Measurements from ENCODE around the gene ID2.

ID2 gene

DNA sequence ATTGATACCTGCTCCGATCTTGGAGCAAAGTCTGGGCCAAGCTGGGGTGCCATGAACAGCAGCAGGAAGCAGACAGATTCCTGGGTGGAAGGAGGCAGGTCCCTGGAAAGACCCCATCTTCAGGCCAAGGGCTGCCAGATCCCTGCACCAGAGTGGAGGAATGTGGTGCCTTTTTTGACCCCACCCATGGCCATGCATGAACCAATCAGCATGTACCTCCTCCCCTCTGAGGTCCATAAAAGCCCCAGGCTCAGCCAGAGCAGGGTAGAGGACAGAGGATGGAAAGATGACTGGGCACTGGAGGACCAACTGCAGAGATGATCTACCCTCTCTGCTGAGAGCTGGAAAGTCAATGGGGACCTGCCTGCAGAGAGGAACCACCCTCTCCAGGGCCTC, 34.4 kb upstream of the ID2 start:
- H3K4me3 ChIP-seq (ENCODE audit: low read depth, low read length), result no peak overlapping the region

DNA sequence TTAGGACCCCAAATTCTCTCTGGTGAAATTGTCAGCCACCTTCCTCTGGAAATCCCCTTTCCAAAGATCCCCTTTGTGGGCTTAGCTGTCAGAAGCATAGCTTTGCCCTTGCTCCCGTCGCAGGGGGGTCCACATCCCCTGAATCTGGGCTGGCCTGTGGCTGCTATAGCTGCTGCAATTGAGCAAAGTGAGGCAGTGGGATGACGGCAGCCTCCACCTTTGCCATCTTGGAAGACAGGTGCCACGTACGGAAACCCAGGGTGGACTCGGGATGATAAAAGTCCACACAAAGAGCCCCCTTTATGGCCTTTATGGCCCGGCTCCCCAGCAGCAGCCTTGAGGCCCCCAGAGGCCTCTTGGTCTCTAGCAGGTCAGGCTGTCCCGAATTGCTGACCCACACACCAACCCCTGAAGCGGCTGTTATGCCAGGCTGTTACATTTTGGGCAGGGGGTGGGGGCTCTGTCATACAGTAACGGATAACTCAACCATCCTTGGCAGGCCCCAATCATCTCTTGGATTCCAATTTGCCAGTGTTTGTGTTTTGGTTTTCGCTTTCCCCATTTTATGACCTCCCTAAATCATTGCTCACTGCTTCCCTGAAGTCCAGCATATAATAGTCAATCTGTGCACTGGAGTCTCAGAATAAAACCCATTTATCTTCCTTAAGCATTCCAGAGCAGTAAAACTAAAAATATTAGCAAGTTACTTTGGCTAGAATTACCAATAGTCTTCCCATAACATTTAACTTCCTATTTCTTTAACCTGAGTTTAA, 33.2 kb upstream of the ID2 start:
- H3K4me3 ChIP-seq (ENCODE audit: low read depth, low read length), result no peak overlapping the region

DNA sequence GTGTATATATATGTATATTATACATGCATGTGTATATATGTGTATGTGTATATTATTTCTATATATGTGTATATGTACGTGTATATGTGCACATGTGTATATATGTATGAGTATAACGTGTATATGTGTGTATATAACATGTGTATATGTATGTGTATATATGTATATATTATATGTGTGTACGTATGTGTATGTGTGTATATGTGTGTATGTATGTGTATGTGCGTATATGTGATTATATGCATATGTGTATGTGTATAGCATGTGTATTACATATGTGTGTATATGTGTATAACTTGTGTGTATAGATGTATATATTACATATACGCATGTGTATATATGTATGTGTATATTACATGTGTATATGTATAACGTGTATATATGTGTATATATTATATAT, 32.1 kb upstream of the ID2 start:
- H3K4me3 ChIP-seq (ENCODE audit: low read depth, low read length), result no peak overlapping the region

DNA sequence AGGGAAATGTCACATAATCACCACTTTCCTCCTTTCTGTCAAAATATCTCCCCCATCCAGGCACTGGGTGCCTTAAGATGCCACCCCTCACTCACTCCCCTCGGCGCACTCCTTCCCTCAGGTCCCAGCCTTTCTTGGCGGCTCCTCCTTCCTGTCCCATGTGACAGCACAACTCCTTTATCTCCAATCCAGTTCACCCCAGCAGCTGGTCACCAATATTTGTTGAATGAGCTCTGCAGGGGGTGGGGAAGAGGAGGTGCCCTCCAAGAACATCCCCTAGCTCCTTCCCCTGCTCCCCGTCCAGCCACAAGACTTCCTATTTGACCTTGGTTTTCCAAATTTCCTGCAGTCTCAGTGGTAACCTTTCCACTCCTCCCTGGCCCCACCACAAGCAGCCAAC, 31.6 kb upstream of the ID2 start:
- H3K4me3 ChIP-seq (ENCODE audit: low read depth, low read length), result no peak overlapping the region

DNA sequence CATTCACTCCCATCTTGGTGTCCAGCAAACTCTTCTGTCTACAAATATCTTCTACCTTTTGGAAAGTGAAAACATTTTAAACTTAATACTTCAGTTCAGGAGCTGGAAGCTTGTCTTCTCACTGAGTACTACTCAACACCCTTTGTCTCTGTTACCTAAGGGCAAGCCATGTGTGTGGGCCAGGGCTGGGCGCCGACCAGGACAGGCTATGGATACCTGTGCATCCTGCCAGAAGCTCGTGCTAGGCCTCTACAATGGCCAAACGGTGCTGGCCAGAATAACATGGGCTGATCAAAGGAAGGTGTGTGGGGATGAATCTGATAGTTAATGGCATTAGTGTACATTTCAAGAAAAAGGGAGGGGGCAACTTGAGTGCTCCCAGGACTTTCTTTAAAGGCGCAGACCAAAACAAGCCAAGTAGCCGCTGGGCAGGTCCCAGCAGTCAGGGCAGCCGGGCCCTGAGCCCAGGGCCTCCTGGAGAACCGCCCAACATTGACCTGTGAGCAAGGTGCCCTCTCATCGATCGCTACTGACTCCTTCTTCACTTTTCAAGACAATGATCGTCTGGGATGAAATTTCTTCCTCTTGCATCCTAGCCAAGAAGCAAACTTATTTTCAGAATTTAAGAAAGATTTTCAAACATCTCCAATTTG, 29.0 kb upstream of the ID2 start:
- no peak overlapping the region for H3K4me3 ChIP-seq (ENCODE audit: low read depth, low read length)

DNA sequence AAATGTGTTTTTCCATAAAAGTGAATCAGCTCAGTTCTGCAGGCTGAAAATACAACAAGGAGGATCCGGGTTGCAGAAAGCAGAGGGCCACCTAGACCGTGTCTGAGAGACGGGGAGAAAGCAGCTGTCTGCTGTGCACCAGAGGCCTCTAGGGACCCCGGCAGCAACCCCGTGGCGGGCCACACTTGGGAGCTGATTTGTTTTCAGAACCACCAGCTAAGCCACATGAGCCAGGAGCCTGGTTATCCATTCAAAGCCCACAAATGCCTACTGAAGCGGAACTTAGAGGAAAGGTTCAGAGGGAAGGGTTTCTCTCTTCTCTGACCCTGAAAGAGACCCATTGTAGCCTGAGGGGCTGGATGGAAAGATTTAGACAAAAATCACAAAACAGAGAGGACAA, 28.4 kb upstream of the ID2 start:
- no peak overlapping the region for H3K4me3 ChIP-seq (ENCODE audit: low read depth, low read length)

DNA sequence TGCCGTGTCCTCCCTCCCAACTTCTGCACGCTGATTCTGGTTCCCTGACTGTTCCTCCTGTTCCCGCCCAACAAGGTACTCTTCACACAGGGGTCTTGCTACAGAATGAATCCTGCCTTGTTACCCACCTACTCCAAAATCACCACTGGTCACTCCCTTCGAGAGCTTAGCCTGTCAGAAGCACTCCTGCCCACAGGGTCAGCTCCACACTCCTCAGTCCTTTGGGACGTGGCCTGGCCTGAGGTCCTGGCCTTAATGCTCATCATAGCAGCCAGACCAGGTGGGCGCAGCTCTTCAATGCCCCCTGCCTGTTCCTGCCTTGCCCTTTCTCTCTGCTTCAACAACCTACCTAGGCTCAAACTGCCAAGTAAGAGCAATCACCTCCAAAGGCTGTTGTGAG, 27.8 kb upstream of the ID2 start:
- H3K4me3 ChIP-seq (ENCODE audit: low read depth, low read length), result no peak overlapping the region

DNA sequence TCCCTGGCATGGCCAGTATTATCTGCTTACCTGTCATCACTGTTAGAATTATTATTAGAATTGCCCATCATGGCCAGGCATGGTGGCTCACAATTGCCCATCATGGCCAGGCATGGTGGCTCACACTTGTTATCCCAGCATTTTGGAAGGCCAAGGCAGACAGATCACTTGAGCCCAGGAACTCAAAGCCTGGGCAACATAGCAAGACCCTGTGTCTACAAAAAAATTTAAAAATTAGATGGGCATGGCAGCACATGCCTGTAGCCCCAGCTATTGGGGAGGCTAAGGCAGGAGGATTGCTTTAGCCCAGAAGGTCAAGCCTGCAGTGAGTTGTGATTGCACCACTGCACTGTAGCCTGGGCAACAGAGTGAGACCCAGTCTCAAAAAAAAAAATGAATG, 27.4 kb upstream of the ID2 start:
- no peak overlapping the region for H3K4me3 ChIP-seq (ENCODE audit: low read depth, low read length)

DNA sequence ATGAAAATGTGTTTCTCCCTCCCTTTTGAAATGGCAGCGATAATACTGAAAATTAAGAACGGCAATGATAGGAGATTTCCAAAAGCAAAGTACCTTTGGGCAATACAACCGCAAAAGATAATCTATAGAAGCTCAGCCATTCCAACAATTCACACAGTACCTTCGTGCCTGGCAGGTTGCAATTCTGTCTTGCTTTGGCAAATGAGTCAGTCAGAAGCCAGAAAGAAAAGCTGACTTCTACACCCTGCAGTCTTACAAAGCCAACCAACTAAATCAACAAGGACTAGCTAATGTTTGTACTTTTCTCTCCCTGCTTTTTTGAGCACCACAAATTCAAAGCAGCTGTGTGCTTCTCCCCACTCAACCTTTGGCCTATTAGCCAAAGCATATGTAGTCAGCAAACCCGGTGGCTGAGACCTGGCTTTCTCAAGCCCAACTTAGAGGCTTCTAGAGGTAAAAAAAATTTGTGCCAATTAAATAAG, 25.7 kb upstream of the ID2 start:
- no peak overlapping the region for H3K4me3 ChIP-seq (ENCODE audit: low read depth, low read length)

DNA sequence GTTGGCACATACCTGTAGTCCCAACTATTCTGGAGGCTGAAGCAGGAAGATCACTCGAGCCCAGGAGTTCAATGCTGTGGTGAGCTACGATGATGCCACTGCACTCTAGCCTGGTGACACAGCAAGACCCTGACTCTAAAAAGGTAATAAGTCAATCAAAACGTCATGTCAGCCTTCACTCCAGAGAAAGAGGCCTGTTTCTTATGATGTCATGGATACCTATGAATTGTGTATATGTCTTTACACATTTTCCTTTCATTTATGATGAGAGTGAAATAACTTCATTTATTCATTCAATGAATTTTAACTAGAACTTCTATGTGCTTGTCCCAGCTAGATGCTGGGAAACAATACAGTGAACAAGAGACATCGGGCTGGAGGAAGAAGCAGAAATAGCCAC, 25.0 kb upstream of the ID2 start:
- no peak overlapping the region for H3K4me3 ChIP-seq (ENCODE audit: low read depth, low read length)

DNA sequence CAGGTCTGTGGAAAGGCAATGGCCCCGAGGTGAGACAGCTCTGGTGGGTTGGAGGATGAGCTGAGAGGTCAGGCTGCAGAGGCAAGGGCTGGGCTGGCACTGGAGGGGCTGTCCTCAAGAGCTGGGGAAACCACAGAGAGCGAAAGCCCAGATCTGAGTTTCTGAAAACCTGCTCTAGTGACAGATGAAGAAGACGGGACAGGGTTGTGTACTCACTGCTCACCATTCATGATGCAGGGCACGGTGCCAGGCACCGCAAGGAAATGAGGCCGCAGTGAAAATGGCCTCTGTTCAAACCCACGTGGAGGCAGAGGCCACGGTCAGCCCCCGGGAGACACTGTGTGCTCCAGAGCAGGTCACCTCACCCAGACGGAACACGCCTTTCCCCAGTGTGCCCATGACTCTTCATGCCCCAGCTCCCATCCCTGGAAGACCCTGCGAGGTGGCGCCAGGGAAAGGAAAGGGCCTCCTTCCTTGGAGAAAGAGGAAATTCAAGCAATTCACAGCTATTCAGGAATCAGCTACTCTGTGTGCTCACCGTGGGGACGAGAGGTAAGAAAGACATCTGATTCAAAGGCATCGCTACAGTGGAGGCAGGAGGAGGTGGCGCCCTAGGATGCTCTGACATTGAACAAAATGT, 24.3 kb upstream of the ID2 start:
- no peak overlapping the region for H3K4me3 ChIP-seq (ENCODE audit: low read depth, low read length)

DNA sequence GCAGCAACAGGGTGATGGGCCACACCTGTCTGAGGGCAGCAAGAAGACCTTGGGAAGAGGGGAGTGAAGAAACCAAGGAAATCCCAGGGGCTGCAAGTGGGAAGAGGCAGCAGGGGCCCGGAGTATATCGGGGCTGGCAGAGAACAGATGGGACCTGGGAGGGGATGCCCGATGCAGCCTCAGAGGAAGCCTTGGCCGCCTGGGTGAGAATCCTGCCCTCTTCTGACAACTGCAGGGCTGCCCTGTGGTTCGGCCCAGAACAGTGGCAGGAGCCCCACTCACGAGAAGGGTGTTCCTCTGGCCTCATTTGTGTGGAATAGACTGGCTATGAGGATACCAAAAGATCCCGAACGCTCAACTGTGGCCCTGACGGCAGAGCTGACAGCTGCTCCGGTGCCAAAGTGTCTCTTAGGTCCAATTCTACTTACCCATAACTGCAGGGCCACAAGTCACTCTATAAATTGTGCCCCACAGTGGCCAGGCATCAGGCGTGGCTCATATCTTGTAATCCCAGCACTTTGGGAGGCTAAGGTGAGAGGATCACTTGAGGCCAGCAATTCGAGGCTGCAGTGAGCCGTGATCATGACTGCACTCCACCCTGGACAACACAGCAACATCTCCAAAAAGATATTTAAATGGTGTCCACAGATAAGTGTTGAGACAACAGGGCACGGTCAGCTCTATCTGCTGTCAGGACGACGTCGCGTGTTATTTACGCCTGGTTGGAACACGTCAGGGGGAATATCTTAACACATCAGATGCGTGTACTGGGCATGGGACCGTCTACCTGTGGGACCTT, 23.6 kb upstream of the ID2 start:
- no peak overlapping the region for H3K4me3 ChIP-seq (ENCODE audit: low read depth, low read length)

DNA sequence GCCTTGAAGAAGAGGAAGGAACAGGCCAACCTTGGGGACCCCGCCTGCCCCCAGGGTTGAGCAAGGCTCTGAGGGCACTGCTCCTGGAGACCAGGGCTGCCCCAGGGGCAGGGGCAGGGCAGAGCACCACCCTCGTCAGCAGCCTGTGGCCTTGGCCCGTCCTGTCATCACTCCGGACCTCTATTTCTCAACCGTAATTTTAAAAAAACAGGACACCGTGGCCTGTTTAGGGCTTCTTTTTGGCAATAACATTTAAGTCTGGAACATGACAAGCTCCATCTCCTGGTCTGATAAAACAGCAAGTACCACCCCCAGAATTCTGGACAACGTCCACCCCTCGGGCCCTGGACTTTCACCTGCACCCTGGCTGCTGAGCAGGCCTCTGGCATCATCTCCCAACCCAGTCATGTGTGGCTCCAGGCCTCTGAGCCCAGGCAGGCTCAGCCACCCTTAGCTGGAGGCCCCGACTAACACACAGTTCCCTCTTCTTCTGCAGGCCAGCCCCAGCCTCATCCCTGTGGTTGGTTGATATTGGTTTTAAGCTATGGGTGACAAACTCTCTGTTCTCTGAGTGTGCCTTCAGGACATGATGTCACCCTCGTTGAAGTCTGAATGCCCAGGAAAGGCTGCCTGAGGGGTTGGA, 22.6 kb upstream of the ID2 start:
- H3K4me3 ChIP-seq (ENCODE audit: low read depth, low read length), result no peak overlapping the region

DNA sequence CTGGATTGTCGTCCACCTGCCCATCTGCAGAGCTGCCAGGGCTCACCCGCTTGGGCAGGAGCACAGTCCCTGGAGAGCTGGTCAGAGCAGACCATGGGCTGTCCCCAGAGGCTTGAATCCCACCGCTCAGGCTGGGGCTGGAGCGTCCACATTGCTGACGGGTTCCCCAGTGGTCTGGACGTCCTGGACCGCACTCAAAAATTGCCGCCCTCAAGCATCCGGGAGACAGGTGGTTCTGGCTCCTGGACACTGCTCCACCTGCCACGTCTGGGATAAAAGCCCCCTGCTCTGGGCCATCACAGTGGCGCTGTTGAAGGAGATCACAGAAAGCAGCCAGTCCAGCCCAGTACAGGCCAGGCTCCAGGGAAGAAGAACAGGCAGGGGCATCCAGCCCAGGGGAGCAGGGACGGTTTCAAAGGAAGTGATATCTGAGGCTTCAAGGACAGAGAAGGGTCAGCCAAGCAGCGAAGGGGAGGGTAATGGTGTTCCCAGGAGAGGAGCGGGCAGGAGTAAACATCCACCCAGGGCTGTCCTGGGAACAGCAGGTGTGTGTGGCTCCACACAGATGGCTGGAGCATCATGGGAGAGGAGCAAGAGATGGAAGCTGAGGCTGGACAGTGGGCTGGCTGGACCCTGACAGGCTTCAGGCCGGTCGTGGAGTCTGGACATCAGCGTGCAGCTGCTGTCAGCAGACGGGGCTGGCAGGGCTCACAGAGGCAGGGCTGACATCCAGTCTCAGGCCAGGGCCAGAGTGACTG, 21.9 kb upstream of the ID2 start:
- no peak overlapping the region for H3K4me3 ChIP-seq (ENCODE audit: low read depth, low read length)

DNA sequence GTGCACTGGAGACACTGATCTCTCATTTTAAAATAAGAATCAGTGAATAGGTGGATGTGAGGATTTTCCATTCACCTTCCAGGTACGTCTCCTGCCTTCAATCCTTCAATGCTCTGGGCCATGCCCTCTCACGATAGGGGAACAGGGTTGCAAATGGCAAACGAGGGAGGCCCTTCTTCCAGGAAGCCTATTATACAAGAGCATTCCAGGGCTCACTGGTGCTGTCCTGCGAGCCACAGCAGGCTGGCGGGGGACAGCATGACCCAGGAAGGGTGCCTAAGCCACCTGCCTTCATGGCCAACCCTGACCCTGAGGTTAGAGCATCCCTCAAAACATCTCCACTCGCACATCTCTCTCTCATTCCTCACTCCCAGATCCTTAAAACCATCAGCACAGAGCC, 20.6 kb upstream of the ID2 start:
- no peak overlapping the region for H3K4me3 ChIP-seq (ENCODE audit: low read depth, low read length)

DNA sequence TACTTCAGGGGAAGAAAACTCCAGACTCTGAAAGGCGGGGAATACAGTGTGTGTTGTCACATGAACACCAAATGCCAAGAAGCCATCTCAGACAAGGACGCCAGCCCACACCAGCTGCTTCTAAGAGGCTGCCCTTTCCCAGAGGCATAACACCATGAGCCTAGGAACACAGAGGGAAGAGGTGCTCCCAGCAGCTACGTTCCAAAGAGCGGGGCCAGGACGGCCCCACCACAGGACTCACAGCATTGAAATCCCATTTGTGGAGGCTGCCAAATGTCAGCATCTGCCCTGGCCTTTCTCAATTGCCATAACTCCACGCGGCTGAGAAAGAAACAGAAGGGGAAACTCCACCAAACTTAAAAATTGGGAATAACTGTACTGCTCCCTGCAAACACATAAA, 20.1 kb upstream of the ID2 start:
- no peak overlapping the region for H3K4me3 ChIP-seq (ENCODE audit: low read depth, low read length)

DNA sequence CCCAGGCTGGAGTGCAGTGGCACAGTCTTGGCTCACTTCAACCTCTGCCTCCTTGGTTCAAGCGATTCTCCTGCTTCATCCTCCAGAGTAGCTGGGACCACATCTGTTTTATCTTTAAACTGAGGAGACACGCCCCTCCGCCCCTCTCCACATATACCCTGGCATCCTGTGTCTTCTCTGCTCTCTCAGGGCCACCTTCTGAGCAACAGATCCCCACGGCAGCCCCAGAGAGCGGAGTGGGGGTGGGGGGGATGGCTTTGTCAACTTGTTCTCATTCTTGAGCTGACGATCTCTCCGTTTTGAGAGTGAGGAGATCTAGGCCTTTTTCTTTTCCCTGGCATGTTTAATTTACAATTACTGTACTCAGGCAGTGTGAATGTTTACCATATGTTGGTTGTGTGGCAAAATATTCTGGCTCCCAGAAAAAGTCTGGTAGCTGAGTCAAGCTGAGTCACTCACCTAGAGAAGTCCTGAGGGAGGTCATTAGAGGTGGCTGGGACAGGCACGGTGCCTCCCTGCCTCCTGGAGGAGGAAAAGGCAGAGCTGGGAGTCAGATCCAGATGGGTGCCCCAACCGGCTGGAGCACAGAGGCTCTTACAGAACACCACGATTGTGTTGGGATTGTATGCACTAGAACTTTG, 19.5 kb upstream of the ID2 start:
- H3K4me3 ChIP-seq (ENCODE audit: low read depth, low read length), result no peak overlapping the region

DNA sequence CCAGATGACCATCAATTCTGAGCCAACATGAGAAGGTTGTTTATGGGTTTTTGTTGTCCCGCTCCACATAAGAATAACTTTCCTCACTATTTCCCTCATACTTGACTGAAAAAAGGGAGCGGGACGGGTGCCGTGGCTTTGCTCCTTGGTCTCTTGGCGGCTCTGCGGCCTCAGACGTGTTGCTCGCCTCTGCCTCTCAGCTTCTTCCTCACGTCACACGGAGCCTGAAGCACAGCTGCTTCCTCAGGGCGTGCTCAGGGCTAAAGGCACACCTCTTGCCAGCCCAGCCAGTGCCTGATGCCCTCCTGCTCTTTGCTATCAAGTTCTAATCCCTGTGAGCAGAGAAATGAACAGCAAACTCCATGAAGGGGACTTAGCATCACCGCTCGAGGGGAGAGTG, 17.9 kb upstream of the ID2 start:
- H3K4me3 ChIP-seq (ENCODE audit: low read depth, low read length), result no peak overlapping the region

DNA sequence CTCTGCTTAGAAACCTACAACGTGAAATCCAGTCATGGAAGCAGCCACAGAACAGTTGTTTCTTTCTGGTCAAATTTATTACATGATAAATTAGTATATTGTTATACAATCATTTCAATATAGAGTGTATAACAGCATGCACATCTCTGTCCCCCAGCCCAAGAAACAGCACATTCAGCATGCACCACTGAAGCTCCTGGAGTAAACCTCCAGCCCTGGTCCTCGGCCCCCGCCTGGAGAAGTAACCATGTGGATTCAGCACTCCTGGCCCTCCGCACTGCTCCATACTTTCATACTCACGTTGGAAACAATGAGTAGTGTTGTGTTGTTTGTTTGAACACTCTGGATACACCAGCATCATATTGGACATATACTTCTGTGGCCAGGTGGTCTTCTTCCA, 15.3 kb upstream of the ID2 start:
- no peak overlapping the region for H3K4me3 ChIP-seq (ENCODE audit: low read depth, low read length)

Data from iPS-11a (cell line).